DOHH2 (cell line): Measurements from ENCODE around the gene NAP1L2.

Experiments used
- EZH2phosphoT487 ChIP-seq: fragments of 200-600 bp; sonication (generic); IDR thresholded peaks from 2 replicates; pipeline ENCODE4 v1.6.1; 2017; ENCODE audit warnings: borderline replicate concordance, mild to moderate bottlenecking, antibody characterized with exemption, low read length, moderate library complexity, mixed read lengths
- TF ChIP-seq, protein P1 (sequence below): fragments of 200-600 bp; sonication (generic); IDR thresholded peaks from one replicate; pipeline ENCODE4 v1.5.1; 2014; ENCODE audit warnings: antibody characterized with exemption, mild to moderate bottlenecking, low read depth, low read length; ENCODE audit not compliant: poor library complexity, severe bottlenecking

DNA sequence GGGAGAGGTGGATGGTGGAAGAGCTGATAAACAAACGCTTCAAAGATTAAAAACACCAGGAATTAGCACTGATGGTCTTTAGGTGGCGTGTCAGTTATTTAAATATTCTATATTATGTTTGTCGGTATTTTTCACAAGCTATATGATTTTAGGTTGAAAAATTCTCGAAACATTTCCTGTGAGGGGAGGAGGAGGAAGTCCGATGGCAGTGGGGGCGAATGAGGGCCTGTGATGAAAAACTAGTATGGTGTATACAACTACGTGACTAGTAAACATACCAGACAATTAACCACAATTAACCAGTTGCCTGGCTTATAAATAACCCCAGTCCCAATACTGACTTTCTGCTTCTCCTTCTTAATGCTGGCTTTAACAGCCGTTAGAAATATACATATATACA lies 595 bp upstream of the NAP1L2 start:
- TF ChIP-seq, protein P1, sequence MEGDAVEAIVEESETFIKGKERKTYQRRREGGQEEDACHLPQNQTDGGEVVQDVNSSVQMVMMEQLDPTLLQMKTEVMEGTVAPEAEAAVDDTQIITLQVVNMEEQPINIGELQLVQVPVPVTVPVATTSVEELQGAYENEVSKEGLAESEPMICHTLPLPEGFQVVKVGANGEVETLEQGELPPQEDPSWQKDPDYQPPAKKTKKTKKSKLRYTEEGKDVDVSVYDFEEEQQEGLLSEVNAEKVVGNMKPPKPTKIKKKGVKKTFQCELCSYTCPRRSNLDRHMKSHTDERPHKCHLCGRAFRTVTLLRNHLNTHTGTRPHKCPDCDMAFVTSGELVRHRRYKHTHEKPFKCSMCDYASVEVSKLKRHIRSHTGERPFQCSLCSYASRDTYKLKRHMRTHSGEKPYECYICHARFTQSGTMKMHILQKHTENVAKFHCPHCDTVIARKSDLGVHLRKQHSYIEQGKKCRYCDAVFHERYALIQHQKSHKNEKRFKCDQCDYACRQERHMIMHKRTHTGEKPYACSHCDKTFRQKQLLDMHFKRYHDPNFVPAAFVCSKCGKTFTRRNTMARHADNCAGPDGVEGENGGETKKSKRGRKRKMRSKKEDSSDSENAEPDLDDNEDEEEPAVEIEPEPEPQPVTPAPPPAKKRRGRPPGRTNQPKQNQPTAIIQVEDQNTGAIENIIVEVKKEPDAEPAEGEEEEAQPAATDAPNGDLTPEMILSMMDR, result no peak
- TF ChIP-seq EZH2phosphoT487, result no peak
